Activated CD4-positive, alpha-beta T cell treated with anti-CD3 and anti-CD28 coated beads, Interleukin-2, amount 10 ng/mL, durations not matched to agents 7 days and 5 days (primary cell): ENCODE measurements around the gene KCTD14. TPM values are rescaled to one million over a fixed set of nuclear protein-coding genes. Genes with fewer than 3 reads are reported as not detected.
"Not testable (repeated sequence)": the region's sequence is repeated elsewhere in the genome, so short reads cannot be mapped to it uniquely, and the experiment has no call there.

Source experiments
- CTCF ChIA-PET: fragments of 350-600 bp; sonication (Branson Sonifier 250); formaldehyde crosslinking; loops from one replicate; lab custom pipeline; 2021; ENCODE audit warnings: antibody characterized with exemption; lab: Charles Lee
- POLR2A ChIA-PET: fragments of 350-600 bp; sonication (Branson Sonifier 250); formaldehyde crosslinking; loops from one replicate; lab custom pipeline; 2021; ENCODE audit warnings: antibody characterized with exemption; lab: Charles Lee
- DNase-seq: peaks from one replicate; pipeline ENCODE4 v3.0.0-alpha.2; 2020
- H3K27ac Mint-ChIP-seq: one replicate; pipeline ENCODE4 v1.8.0; 2021; ENCODE audit warnings: mild to moderate bottlenecking, moderate library complexity, mixed read lengths
- H3K27me3 Mint-ChIP-seq: one replicate; pipeline ENCODE4 v1.8.0; 2021; ENCODE audit warnings: mixed read lengths
- H3K36me3 Mint-ChIP-seq: one replicate; pipeline ENCODE4 v1.8.0; 2021; ENCODE audit warnings: low read depth, mixed read lengths
- H3K4me1 Mint-ChIP-seq: one replicate; pipeline ENCODE4 v1.8.0; 2021; ENCODE audit warnings: mixed read lengths
- H3K4me3 Mint-ChIP-seq: one replicate; pipeline ENCODE4 v1.8.0; 2021; ENCODE audit warnings: mild to moderate bottlenecking, moderate library complexity, mixed read lengths
- H3K9me3 Mint-ChIP-seq: one replicate; pipeline ENCODE4 v1.8.0; 2021; ENCODE audit warnings: mixed read lengths
- total RNA-seq, 2 experiments: library from RNA; stranded (reverse); gene quantifications; one replicate each; pipeline ENCODE4 v1.2.3, GENCODE V29; 2021

Gene KCTD14
- total RNA-seq, 2 experiments from 2014 or later = 0.19 to 0.25 TPM

- Mint-ChIP-seq H3K4me3 (no peak overlapping the region), H3K36me3 (no peaks in the 10 kb centered on the region), H3K27me3 (no peaks in the 10 kb centered on the region), H3K27ac (no peak overlapping the region), H3K4me1 (no peaks in the 10 kb centered on the region), H3K9me3 (no peaks in the 10 kb centered on the region)
- ChIA-PET CTCF (interaction anchor here (0.6 to 2.0 kb wide), 3 partner anchors 11 to 465 kb away, joined by 3 to 7 read pairs (median 3); no protein-coding TSS in a partner anchor), POLR2A (no interaction called here)
- no peak for DNase-seq
Observed at GRCh38 chr11:78033040-78033439, 10.0 kb upstream of the KCTD14 start.

GRCh38 chr11:78032090-78032489, 9.0 kb upstream of the KCTD14 start:
- H3K4me1 Mint-ChIP-seq = no peaks in the 10 kb centered on the region
- H3K9me3 Mint-ChIP-seq = no peaks in the 10 kb centered on the region
- H3K27ac Mint-ChIP-seq = no peak overlapping the region
- ChIA-PET CTCF (interaction anchor here (2.0 kb wide), 1 partner anchor 14 kb away, joined by 7 read pairs; no protein-coding TSS in a partner anchor), POLR2A (no interaction called here)
- H3K4me3 Mint-ChIP-seq = no peak overlapping the region
- no peak for DNase-seq
- H3K27me3 Mint-ChIP-seq = no peaks in the 10 kb centered on the region
- H3K36me3 Mint-ChIP-seq = no peaks in the 10 kb centered on the region

GRCh38 chr11:78031629-78032028, 8.6 kb upstream of the KCTD14 start:
- Mint-ChIP-seq H3K36me3 (no peaks in the 10 kb centered on the region), H3K27ac (no peak overlapping the region), H3K4me1 (no peaks in the 10 kb centered on the region), H3K27me3 (no peaks in the 10 kb centered on the region), H3K9me3 (no peaks in the 10 kb centered on the region), H3K4me3 (no peak overlapping the region)
- ChIA-PET POLR2A (no interaction called here), CTCF (interaction anchor here (1.0 to 2.0 kb wide), 2 partner anchors 14 to 528 kb away, joined by 4 to 7 read pairs; no protein-coding TSS in a partner anchor)
- no peak for DNase-seq

GRCh38 chr11:78030429-78031325, 7.6 kb upstream of the KCTD14 start:
- no peak for DNase-seq
- Mint-ChIP-seq H3K4me3 (no peak overlapping the region), H3K27ac (no peak overlapping the region), H3K36me3 (no peaks in the 10 kb centered on the region), H3K4me1 (no peaks in the 10 kb centered on the region), H3K9me3 (no peaks in the 10 kb centered on the region), H3K27me3 (no peaks in the 10 kb centered on the region)
- POLR2A ChIA-PET = no interaction called here
- CTCF ChIA-PET = interaction anchor here (1.0 to 1.1 kb wide), 2 partner anchors 15 to 529 kb away, joined by 3 to 4 read pairs; no protein-coding TSS in a partner anchor

GRCh38 chr11:78028423-78028822, 5.3 kb upstream of the KCTD14 start:
- POLR2A ChIA-PET, DNase-seq, H3K4me1 Mint-ChIP-seq, H3K9me3 Mint-ChIP-seq, H3K27me3 Mint-ChIP-seq, H3K4me3 Mint-ChIP-seq, H3K27ac Mint-ChIP-seq, CTCF ChIA-PET, H3K36me3 Mint-ChIP-seq: not testable (repeated sequence)

GRCh38 chr11:78027759-78028158, 4.7 kb upstream of the KCTD14 start:
- POLR2A ChIA-PET = no interaction called here
- no peak overlapping the region for H3K4me3 Mint-ChIP-seq
- H3K9me3 Mint-ChIP-seq = no peaks in the 10 kb centered on the region
- no peak for DNase-seq
- H3K4me1 Mint-ChIP-seq = peaks cover 1% of the 10 kb centered on the region
- no peak overlapping the region for H3K27ac Mint-ChIP-seq
- H3K27me3 Mint-ChIP-seq = peaks cover 1% of the 10 kb centered on the region
- CTCF ChIA-PET = no interaction called here
- H3K36me3 Mint-ChIP-seq = no peaks in the 10 kb centered on the region

GRCh38 chr11:78025378-78025777, 2.3 kb upstream of the KCTD14 start:
- Mint-ChIP-seq H3K27ac (no peak overlapping the region), H3K27me3 (peaks cover 10% of the 10 kb centered on the region), H3K36me3 (no peaks in the 10 kb centered on the region), H3K4me3 (no peak overlapping the region), H3K4me1 (peaks cover 3% of the 10 kb centered on the region), H3K9me3 (no peaks in the 10 kb centered on the region)
- CTCF ChIA-PET = no interaction called here
- POLR2A ChIA-PET = no interaction called here
- DNase-seq = no peak

GRCh38 chr11:78023426-78023825, 350 bp upstream of the KCTD14 start:
- POLR2A ChIA-PET = no interaction called here
- Mint-ChIP-seq H3K36me3 (no peaks in the 10 kb centered on the region), H3K9me3 (no peaks in the 10 kb centered on the region), H3K4me3 (no peak overlapping the region), H3K4me1 (peaks cover 3% of the 10 kb centered on the region), H3K27me3 (peaks cover 10% of the 10 kb centered on the region), H3K27ac (no peak overlapping the region)
- CTCF ChIA-PET = no interaction called here
- no peak for DNase-seq

- no peaks in the 10 kb centered on the region for H3K36me3 Mint-ChIP-seq
- no peaks in the 10 kb centered on the region for H3K9me3 Mint-ChIP-seq
- H3K27me3 Mint-ChIP-seq = peaks cover 10% of the 10 kb centered on the region
- CTCF ChIA-PET = interaction anchor here (0.7 to 1.9 kb wide), 4 partner anchors 13 to 24 kb away, joined by 3 to 4 read pairs (median 4); no protein-coding TSS in a partner anchor
- POLR2A ChIA-PET = no interaction called here
- H3K27ac Mint-ChIP-seq = no peak overlapping the region
- H3K4me3 Mint-ChIP-seq = no peak overlapping the region
- DNase-seq = no peak
- H3K4me1 Mint-ChIP-seq = peaks cover 3% of the 10 kb centered on the region
Observed at GRCh38 chr11:78021611-78022010, 1.5 kb downstream of the KCTD14 start.

GRCh38 chr11:78020246-78020645, 2.8 kb downstream of the KCTD14 start:
- POLR2A ChIA-PET = no interaction called here
- Mint-ChIP-seq H3K9me3 (no peaks in the 10 kb centered on the region), H3K4me1 (peaks cover 3% of the 10 kb centered on the region), H3K27ac (no peak overlapping the region), H3K4me3 (no peak overlapping the region), H3K36me3 (no peaks in the 10 kb centered on the region), H3K27me3 (peaks cover 10% of the 10 kb centered on the region)
- DNase-seq = no peak
- CTCF ChIA-PET = interaction anchor here (0.8 to 1.9 kb wide), 3 partner anchors 11 to 19 kb away, joined by 3 to 4 read pairs (median 4); no protein-coding TSS in a partner anchor

- ChIA-PET CTCF (interaction anchor here (0.8 kb wide), 1 partner anchor 10 kb away, joined by 4 read pairs; no protein-coding TSS in a partner anchor), POLR2A (no interaction called here)
- Mint-ChIP-seq H3K27ac (no peak overlapping the region), H3K27me3 (peaks cover 10% of the 10 kb centered on the region), H3K4me1 (peaks cover 3% of the 10 kb centered on the region), H3K9me3 (no peaks in the 10 kb centered on the region), H3K36me3 (no peaks in the 10 kb centered on the region), H3K4me3 (no peak overlapping the region)
- DNase-seq = no peak
Observed at GRCh38 chr11:78019808-78020207, 3.3 kb downstream of the KCTD14 start.

GRCh38 chr11:78015878-78016277, 7.2 kb downstream of the KCTD14 start:
- DNase-seq = no peak
- ChIA-PET CTCF (interaction anchor here (0.5 kb wide), 1 partner anchor 375 kb away, joined by 3 read pairs; no protein-coding TSS in a partner anchor), POLR2A (no interaction called here)
- Mint-ChIP-seq H3K27me3 (no peaks in the 10 kb centered on the region), H3K9me3 (no peaks in the 10 kb centered on the region), H3K36me3 (no peaks in the 10 kb centered on the region), H3K4me1 (no peaks in the 10 kb centered on the region), H3K4me3 (no peak overlapping the region), H3K27ac (no peak overlapping the region)

GRCh38 chr11:78014937-78015520, 8.0 kb downstream of the KCTD14 start:
- not testable (repeated sequence) for H3K27ac Mint-ChIP-seq, H3K4me3 Mint-ChIP-seq

More at GRCh38 chr11:78014937-78015520, 8.0 kb downstream of the KCTD14 start:
- DNase-seq, H3K36me3 Mint-ChIP-seq, POLR2A ChIA-PET, H3K27me3 Mint-ChIP-seq, H3K9me3 Mint-ChIP-seq, H3K4me1 Mint-ChIP-seq: not testable (repeated sequence)
- CTCF ChIA-PET = interaction anchor here (1.2 kb wide), 1 partner anchor 16 kb away, joined by 3 read pairs; no protein-coding TSS in a partner anchor
